HS-5 (cell line): ENCODE data around the gene TMC1.

Experiments
- DNase-seq: peaks from one replicate; pipeline ENCODE4 v3.0.0-alpha.2; 2012; ENCODE audit warnings: low read depth

Gene TMC1

DNA sequence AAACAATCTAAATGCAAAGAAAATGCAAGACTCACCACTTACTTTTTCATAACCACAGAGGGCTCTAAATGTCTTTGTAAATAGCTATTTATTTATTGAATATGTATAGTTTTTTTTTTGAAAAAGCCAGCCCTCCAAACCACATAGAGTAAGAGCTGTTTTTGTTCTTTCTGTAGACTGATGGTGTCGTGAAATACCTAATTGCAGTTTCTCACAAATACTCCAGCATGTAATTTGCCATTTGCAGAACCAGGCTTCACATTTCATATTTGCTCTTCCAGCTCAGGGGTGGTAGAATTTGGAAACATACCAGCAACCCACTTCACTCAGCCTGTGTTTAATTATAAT lies 159.8 kb downstream of the TMC1 start:
- DNase-seq: no peak

DNA sequence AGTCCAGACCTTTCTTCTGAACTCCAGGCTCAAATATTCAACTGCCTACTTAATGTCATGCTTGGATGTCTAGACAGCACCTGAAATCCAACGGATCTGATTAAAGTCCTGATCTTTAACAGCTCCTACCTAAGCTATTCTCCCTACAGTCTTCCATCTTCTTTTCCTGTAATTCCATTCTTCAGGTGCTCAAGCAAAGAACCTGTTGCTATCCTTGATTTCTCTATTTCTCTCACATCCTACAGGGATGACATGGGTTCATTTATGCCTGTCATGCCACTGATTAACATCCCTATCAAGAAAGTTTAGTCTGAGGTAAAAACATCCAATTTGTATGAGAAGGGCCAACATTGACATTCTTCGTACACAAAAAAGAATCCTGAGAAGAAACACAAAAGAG lies 163.2 kb downstream of the TMC1 start:
- no peak for DNase-seq

GRCh38 chr9:72685911-72686310 lies 164.5 kb downstream of the TMC1 start:
- DNase-seq: no peak

DNA sequence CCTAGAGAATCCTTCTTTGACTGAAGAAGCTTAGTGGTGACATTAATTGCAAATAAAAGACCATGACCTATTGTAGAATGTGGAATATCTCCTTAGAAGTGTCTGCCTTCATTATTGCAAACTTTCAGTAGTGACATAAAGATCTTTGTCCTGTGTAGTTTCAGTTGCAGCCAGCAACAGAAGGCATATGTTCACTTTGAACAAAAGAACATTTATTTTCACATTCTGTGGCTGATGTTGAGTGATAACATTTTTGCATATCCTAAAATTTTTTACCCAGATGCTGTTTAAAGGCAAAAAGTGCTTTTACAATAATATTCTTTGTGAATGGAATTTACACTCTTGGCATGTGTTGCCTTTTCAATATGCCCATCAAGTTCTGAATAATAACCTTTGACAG lies 165.9 kb downstream of the TMC1 start:
- no peak for DNase-seq

GRCh38 chr9:72691671-72692070 lies 170.3 kb downstream of the TMC1 start:
- no peak for DNase-seq

DNA sequence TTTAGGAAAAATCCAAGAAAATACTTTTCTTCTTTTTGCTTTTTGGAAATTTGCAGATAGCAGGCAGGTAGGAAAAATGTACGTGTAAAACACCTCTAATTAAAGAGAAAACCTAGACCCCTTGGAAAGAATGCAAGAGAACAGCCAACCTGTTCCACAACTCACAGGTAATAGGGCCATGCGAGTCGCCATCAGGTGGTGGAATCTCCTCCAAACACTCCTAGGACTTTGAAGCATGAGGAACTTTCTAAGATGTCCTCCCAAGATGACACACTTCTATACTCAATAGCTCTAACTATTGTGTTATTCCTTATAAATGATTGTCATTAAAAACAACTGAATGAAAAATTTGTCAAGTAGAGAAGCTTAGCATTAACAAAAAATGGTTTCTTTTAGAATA lies 174.0 kb downstream of the TMC1 start:
- DNase-seq: no peak

DNA sequence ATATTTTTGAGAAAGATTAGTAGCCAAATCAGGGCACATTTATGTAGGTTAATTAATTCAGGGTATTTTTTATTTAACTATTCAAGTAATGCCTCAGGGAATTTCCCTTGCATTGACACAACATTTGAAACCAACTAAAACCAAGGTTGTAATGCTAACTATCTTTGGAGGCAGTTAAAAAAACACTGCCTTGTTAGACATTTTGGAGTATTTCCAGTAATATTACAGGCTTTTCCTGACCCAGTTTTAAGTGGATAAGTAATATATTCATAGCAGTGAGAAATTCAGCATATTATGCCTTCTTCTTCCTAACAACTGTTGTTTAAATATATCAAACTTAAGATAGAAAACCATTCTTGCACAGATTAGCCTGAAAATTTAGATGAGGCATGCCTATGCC lies 175.1 kb downstream of the TMC1 start:
- no peak for DNase-seq

GRCh38 chr9:72701510-72701909 lies 180.1 kb downstream of the TMC1 start:
- DNase-seq: no peak

GRCh38 chr9:72703574-72703973 lies 182.2 kb downstream of the TMC1 start:
- no peak for DNase-seq

DNA sequence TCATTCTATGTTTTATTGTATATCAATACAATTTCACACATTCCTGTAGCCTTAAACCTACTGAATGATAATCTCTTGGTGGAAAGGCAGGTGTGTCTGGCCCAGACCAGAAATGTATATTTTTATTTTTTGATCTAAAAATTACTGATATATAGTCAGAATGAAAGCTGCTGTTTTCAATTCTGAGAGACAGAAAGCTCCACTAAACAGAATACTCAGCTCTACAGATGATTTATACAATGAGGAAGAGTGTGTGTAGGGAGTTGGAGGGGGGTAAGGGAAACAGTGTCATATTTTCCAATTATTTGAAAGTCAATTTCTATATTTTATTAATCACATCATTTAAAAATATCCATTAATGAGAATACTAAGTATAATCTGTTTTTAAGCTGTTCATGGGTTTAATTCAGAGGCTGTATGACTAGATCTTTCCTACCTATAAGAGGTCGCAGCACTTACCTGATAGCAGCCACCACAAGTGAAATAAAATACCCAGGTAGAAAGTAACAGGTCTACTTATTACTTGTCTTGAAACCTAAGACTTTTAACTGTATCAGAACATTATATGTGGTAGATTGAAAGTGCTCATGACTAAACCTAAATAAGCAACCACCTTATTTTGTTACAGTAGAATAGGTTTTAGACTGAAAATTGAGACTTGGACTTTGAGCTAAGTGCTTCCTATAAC lies 183.4 kb downstream of the TMC1 start:
- no peak for DNase-seq

DNA sequence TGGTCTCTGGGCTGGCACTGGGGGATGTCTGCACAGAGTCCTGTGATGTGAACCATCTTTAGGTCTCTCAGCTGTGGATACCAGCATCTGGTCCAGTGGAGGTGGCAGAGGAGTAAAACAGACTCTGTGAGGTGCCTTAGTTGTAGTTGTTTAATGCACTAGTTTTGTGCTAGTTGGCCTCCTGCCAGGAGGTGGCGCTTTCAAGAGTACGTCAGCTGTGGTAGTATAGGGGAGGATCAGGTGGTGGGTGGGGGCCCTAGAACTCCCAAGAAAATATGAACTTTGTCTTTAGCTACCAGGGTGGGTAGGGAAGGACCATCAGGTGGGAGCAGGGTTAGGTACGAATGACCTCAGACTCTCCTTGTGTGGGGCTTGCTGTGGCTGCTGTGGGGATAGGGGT lies 197.1 kb downstream of the TMC1 start:
- DNase-seq: no peak

DNA sequence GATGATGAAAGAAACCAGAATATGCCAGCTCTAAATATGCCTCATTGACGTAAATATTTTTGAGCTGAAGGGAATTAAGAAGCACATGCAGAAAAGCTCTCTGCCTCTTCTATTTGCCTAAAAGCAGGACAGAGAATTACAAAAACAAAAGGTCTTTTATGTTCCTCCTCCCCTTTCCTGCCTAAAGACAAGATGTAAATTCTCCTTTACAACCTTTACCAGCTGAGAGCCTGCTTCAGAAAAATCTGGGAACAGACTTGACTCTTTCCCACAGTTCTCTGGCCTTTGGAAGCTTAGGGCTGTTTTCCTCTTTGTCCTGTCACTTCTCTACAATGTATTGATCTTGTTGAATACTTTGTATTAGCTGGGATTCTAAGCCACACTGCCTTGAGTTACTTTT lies 199.7 kb downstream of the TMC1 start:
- DNase-seq: no peak

DNA sequence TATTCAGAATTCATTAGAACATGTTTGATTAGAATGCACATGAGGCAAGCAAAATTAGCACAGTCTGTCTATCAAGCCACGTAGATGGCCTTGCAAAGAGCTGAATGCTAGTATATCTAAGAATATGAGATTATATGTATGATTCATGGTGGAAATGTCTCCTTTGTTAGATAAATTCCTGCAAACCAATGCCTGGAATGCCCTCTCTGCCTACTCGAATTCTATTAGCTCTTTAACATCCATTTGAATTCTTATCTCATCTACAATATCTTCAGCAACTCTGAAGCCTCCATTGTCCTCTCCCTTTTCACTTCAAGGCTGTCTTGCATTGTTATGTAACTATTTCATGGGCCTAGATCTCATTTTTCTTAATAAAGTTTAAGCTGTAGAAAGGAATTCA lies 205.5 kb downstream of the TMC1 start:
- no peak for DNase-seq

DNA sequence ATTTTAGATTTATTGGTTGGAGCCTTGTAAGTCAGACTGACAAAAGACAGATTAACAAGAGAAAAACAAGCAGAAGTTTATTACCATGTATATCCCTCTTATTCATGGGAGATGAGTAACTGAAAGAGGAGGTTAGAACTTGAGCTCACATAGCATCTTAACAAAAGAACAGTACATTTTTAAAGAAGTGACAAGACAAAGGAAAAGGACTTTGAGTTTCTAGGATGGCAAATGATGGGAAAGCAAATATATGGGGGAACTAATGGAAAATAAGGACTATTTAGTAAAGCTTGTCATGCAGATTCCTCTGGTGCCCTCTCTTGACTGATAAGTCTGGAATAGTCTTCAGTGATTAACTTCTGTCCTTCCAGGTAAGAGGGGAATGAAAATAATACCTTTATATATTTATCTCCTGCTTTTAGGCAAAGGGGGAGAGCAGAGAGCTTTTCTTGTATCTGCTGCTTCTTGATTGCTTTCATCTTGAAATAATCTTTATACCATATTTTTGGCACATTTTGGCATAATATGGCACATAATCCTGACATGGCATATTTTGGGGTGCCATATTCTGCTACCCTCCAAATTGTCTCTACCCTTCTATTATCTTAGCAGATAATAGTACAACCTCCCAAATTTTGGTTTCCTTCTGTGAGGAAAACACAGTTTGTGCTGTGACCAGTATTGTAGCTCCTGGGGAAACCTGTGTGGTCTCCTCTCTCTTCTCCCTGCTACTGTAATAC lies 206.8 kb downstream of the TMC1 start:
- no peak for DNase-seq

GRCh38 chr9:72733895-72734294 lies 212.5 kb downstream of the TMC1 start:
- DNase-seq: no peak

GRCh38 chr9:72734631-72735030 lies 213.2 kb downstream of the TMC1 start:
- no peak for DNase-seq

GRCh38 chr9:72743836-72744235 lies 222.4 kb downstream of the TMC1 start:
- no peak for DNase-seq

DNA sequence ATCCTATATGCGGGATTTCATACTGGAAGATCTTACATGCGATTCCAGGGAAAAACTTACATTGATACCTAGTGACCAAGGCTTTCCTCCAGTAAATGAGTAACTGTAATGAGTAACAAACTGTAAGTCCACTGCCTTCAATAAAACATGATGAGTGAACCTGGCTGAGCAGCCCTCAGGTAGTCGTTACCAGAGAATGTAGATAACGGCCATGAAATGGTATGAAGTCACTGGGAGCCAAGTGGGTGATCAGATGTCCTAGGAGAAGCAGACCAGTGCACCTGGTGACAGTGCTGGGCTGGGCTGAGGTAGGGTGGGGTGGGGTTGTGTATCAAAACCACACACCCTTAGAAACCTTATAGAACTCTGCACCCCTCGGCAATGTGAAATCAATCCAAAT lies 227.9 kb downstream of the TMC1 start:
- no peak for DNase-seq

DNA sequence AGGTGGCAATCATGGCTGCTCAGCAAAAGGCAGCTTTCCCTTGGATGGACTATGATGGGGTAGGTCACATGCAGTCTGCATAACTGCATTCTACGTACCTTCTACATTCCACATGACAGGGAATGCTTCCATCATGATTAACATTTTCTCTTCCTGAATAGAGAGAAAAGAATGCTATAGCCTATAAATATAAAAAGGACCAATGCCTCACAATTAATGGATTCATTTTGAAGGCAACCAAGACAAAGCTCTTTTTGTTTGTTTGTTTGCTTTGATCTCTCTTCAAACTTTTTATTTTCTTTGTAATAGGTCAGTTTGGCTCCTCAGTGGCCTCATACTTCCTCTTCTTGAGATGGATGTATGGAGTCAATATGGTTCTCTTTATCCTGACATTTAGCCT lies 230.1 kb downstream of the TMC1 start:
- no peak for DNase-seq

DNA sequence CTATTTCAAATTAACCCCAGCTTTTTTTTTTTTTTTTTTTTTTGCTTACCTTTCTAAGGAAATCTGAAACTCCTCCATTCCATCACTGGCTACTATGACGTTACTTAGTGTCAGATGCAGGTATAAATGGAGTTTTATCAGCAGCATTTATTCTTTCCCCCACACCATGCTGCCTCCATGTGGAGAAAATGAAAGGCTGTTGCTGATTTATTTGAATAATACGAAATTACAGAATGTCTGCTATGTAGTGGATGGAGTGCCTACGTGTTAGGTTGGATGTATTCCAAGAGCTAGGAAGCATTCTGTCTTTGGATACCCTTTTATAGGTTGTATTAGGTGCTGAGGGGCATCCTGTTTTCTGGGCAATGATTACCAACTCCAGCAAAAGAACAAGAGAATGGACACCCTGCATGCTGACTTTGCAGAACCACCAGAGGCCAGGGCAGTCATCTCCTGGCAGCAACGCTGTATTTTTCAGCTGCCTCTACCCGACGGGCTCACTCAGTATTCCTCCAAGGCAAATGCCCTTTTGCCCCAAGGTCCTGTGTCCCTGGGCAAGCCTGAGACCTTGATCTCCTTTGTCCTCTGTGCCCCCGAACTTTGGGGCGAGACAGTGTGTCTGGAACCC lies 232.0 kb downstream of the TMC1 start:
- DNase-seq: no peak

DNA sequence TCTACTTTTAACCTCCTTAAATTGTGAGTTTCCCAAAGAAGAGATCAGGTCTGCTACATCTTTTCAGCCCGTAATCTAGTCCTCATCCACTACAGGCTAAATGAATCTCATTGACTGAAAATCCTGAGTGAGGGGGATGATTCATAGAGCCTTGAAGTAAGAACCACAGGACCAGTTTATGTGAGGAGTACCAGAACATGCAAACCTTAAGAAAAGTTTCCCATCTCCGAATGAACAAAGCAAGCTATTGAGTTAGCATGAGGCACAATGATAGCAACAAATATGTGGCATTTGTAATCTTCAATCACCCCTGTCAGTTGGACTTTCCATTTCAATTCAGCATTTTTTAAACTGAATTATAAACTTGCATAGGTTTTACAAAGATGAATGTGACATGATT lies 234.4 kb downstream of the TMC1 start:
- no peak for DNase-seq

- no peak for DNase-seq
Measured at GRCh38 chr9:72758944-72759343, 237.5 kb downstream of the TMC1 start.

- DNase-seq: no peak
Measured at GRCh38 chr9:72763022-72763421, 241.6 kb downstream of the TMC1 start.

DNA sequence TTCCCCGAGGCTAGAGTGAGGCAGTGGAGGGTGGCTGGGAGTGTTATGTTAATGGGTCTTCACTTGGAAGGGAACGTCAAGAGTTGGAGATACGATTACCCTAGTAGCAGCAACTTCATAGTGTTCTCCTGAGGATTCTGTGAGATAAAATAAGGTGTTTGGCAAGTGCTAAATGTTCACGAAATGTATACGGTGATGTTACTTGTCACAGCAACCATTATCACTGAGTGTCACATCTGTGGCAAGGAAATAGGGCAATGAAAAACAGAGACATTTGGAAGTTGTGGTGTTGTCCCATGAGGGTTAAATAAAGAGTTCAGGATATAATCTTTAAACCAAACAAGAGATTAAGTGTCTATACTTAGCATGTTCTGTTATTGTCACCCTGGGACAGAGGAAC lies 248.1 kb downstream of the TMC1 start:
- DNase-seq: no peak
